GM12865 (cell line): ENCODE measurements around the gene HSPA9.

Experiments
- DNase-seq: peaks from one replicate; pipeline ENCODE4 v3.0.0; 2010; ENCODE audit warnings: low read depth
- H3K4me3 ChIP-seq: 2 replicates; pipeline ENCODE4 v1.5.1; 2011; ENCODE audit warnings: mild to moderate bottlenecking, low read depth, low read length, control low read depth
- CTCF ChIP-seq: IDR thresholded peaks from 2 replicates; pipeline ENCODE4 v1.5.1; 2011; ENCODE audit warnings: low read length, control low read depth, low read depth, inconsistent platforms; ENCODE audit not compliant: insufficient read depth; ENCODE audit errors: missing control alignments

HSPA9 gene

DNA sequence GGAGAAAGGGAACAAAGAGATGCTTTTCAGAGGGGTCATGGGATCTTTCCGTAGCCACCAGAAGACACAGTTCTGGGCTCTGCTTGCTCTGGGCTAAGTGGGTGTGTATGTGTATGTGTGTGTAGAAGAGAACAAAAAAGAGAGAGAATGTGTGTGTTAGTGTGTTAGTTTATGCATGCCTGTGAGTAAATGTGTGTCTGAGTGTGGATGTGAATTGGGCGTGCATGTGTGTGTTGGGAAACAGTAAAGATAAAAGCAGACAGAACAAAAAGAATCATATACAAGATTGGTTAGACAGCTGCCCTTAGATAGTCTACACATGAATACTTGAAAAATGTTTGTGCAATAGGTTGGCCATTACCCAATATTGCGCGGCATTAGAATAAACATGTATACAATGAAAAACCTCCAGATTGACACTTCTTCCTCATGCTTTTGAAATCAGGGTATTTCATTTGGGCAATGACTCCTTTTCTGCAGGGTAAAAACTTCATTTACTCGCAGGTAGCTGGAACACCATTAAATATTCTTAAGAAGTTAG, 36.5 kb upstream of the HSPA9 start:
- no peak overlapping the region for H3K4me3 ChIP-seq
- TF ChIP-seq CTCF, result no peak
- DNase-seq, result no peak

DNA sequence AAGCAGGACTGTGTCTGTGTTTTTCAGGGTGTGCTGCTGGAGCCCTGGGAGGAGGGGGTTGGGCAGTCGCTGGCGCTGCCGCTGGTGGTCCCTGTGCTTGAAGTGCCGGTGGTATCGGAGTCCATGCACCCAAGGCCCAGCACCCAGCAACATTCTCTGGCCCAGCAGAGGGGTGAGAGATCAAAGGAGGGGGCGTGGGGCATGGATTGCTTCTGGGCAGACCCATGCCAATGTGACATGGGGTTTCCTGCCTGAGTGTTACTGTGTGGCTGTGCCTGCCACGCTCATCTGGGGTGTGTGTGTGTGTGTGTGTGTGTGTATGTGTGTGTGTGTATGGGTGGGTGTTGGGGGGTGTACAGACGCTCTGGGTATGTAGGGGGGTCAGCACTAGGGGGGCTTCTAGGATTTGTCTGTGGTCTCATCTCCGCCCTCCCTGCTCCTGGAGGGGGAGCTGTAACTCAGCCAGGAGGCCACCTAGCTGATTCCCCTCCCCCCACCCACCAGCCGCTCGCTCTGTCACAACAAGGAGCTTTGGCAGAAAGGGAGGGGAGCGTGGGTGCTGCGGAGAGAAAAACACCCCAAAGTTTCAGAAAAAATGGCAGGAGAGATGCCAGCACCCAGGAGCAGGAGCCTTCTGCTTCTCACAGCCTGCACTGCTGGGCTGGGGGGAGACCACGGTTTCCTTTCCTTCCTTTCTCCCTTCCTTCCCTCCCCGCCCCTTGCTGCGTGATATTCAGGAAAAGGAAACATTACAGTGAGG, 35.9 kb upstream of the HSPA9 start:
- no peak overlapping the region for H3K4me3 ChIP-seq
- TF ChIP-seq CTCF, result no peak
- DNase-seq, result no peak

GRCh38 chr5:138610415-138610917, 35.3 kb upstream of the HSPA9 start:
- no peak for TF ChIP-seq CTCF
- DNase-seq, result no peak
- no peak overlapping the region for H3K4me3 ChIP-seq

GRCh38 chr5:138606378-138607064, 31.3 kb upstream of the HSPA9 start:
- H3K4me3 ChIP-seq, result no peak overlapping the region
- DNase-seq, result no peak
- no peak for TF ChIP-seq CTCF

DNA sequence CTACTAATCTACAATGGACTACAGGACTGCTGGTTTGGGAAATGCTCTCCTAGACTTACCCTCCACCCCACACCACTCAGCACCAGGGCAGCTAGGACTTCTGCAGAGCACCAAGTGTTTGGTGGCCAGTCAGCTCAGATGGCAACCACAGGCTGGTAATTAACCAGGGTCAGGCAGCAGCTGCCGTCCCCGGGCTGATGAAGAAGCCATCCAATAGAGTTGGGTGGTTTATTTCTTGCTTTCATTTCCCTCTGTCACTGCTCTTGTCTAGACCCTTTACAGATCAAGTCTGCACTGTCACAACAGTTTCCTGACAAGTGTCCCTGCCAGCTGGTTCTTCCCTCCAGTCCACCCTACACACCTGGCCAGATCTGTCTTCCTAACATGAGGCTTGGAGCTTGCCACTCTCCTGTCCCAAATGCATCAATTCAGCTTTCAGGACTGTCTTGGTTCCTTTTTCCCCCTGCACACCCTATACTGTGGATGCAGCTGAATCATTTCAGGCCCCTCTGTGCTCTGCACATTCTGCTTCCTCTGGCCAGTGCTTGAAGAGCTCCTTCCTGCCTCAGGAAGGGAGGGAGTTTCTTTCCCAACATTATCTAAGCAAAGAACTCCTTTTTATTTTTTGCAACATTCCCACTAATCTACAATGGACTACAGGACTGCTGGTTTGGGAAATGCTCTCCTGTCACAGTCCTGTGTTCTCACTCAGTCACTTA, 30.2 kb upstream of the HSPA9 start:
- DNase-seq, result peak; percentile 48
- no peak for TF ChIP-seq CTCF
- no peak overlapping the region for H3K4me3 ChIP-seq

GRCh38 chr5:138604176-138604785, 29.1 kb upstream of the HSPA9 start:
- TF ChIP-seq CTCF, result no peak
- H3K4me3 ChIP-seq, result no peak overlapping the region
- no peak for DNase-seq
